Thoracic aorta (tissue), 2 donors: ENCODE data around the gene LRPPRC. TPM values are rescaled to one million over a fixed set of nuclear protein-coding genes. Genes with fewer than 3 reads are reported as not detected.
A peak's percentile ranks its signal among the peaks of the same experiment; 100 is the strongest.

ENCODE experiments used
- ATAC-seq: fragments of 150-250 bp; one replicate; pipeline ENCODE4 v1.8.0; 2017; ENCODE audit warnings: low read depth; ENCODE audit not compliant: insufficient number of reproducible peaks, low FRiP score
- DNase-seq: peaks from one replicate; pipeline ENCODE4 v3.0.0-alpha.2; 2020; ENCODE audit warnings: low spot score
- H3K27ac ChIP-seq, 2 donors: fragments of 200-600 bp; sonication (generic); 1 replicate in 1 of 2; 2 replicates in 1 of 2; pipeline ENCODE4 v1.5.1; 2016; ENCODE audit warnings: mild to moderate bottlenecking in 2 of 2, moderate library complexity in 2 of 2
- H3K27me3 ChIP-seq: fragments of 200-600 bp; sonication (generic); replicated peaks from 2 replicates; pipeline ENCODE4 v1.6.0; 2016; ENCODE audit warnings: mild to moderate bottlenecking; ENCODE audit not compliant: insufficient read depth
- H3K36me3 ChIP-seq: fragments of 200-600 bp; sonication (generic); one replicate; pipeline ENCODE4 v1.5.1; 2016
- H3K4me1 ChIP-seq, 2 donors: fragments of 200-600 bp; sonication (generic); 1 replicate in 1 of 2; 2 replicates in 1 of 2; pipeline versions ENCODE4 v1.5.1 to v1.6.0; 2016; ENCODE audit warnings: low read depth in 2 of 2, mild to moderate bottlenecking in 1 of 2; ENCODE audit not compliant: control insufficient read depth in 1 of 2
- H3K4me3 ChIP-seq: fragments of 200-600 bp; sonication (generic); 2 replicates; pipeline ENCODE4 v1.5.1; 2016; ENCODE audit warnings: mild to moderate bottlenecking
- H3K9me3 ChIP-seq: fragments of 200-600 bp; sonication (generic); 2 replicates; pipeline ENCODE4 v1.5.1; 2016
- total RNA-seq, 2 donors: library from RNA; depleted of rRNA; stranded (reverse); fragments of >200 nt; gene quantifications; one replicate each; pipeline versions ENCODE4 v1.1.0 to v1.2.3, GENCODE V29; 2016
- TF ChIP-seq, protein P1 (sequence below): fragments of 200-600 bp; sonication (generic); IDR thresholded peaks from one replicate; pipeline ENCODE4 v1.5.1; 2019; ENCODE audit warnings: antibody characterized with exemption

The LRPPRC gene
- total RNA-seq, 2 donors from 2014 or later = 37.0 to 55.4 TPM

DNA sequence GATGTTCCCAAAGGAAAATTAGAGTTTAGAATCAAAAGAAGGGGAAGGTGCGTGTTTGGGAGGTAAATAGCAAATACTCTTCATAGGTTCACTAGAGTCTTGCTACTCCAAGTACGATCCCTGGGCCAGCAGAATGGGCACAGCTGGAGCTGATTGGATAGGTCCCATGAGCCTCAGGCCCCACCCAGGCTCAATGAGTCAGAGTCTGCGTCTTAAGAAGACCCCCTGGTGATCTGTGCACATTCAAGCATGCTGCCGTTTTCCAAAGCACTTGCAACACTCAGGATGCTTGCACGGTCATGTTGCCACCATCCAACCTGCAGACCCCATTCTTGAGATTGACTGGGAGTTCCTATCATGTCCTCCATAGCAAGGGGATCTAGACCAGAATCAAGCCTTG, 116.5 kb downstream of the LRPPRC start:
- TF ChIP-seq, protein P1, sequence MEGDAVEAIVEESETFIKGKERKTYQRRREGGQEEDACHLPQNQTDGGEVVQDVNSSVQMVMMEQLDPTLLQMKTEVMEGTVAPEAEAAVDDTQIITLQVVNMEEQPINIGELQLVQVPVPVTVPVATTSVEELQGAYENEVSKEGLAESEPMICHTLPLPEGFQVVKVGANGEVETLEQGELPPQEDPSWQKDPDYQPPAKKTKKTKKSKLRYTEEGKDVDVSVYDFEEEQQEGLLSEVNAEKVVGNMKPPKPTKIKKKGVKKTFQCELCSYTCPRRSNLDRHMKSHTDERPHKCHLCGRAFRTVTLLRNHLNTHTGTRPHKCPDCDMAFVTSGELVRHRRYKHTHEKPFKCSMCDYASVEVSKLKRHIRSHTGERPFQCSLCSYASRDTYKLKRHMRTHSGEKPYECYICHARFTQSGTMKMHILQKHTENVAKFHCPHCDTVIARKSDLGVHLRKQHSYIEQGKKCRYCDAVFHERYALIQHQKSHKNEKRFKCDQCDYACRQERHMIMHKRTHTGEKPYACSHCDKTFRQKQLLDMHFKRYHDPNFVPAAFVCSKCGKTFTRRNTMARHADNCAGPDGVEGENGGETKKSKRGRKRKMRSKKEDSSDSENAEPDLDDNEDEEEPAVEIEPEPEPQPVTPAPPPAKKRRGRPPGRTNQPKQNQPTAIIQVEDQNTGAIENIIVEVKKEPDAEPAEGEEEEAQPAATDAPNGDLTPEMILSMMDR = no peak
- no peaks in the 10 kb centered on the region for H3K4me1 ChIP-seq
- no peak overlapping the region for H3K27ac ChIP-seq
- H3K27me3 ChIP-seq = no peaks in the 10 kb centered on the region
- ATAC-seq (no peak), DNase-seq (no peak)
- no peaks in the 10 kb centered on the region for H3K36me3 ChIP-seq
- no peaks in the 10 kb centered on the region for H3K9me3 ChIP-seq
- no peak overlapping the region for H3K4me3 ChIP-seq

DNA sequence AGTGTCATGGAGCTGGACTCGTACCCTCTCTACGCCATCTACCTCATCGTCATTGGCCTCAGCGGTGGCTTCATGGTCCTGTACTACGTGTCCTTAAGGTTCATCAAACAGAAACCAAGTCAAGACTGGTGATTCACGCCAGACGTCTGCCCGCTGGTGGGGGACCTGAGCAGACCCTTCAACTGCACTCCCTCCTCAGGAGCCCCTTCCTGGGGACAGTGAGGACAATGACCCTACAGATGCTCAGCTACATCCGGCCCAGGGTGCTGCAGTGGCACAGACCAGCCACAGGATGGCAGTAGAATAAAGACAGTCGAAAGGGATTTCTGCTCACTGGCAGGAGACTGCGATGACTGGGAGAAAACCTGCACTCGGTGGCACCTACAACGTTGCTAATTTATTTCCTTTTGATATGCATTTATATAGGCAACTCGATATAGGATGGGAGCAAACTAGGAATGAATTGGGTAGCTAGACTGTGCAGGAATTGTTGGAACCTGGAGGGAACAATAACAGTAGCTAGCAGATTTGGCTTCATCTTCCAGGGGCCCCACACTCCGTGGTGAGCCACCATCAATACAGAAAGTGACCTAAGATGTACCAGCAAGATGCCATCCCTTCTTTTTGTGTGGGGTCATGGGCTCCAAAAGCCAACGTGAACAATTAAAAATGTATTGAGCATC, 117.9 kb downstream of the LRPPRC start:
- TF ChIP-seq, protein P1 = peak; percentile 89
- DNase-seq (no peak), ATAC-seq (peak; percentile 62)
- no peaks in the 10 kb centered on the region for H3K36me3 ChIP-seq
- H3K4me3 ChIP-seq = no peak overlapping the region
- no peak overlapping the region for H3K27ac ChIP-seq
- H3K4me1 ChIP-seq = no peaks in the 10 kb centered on the region
- no peaks in the 10 kb centered on the region for H3K27me3 ChIP-seq
- H3K9me3 ChIP-seq = no peaks in the 10 kb centered on the region

DNA sequence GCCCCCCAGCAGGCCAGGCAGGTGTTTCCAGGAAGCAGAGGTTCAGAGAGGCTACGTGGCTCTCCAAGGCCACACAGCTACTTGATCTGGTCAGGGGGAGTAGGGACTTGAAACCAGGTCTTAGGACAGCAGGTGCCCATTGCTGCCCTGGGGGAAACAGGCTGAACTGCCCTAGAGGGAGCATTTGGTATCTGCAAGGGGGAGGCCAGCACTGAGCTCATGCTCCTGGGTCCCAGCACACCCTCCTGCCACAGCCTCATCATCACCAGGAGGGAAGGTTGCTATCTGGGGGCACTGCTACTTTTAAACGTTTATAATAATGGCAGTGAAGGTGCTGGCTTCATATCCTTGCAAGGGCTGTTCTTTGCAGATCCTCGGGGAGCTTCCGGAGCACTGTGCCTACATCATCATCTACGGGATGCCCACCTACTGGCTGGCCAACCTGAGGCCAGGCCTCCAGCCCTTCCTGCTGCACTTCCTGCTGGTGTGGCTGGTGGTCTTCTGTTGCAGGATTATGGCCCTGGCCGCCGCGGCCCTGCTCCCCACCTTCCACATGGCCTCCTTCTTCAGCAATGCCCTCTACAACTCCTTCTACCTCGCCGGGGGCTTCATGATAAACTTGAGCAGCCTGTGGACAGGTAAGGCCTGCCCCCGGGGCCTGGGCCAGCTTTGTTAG, 120.9 kb downstream of the LRPPRC start:
- no peaks in the 10 kb centered on the region for H3K27me3 ChIP-seq
- H3K9me3 ChIP-seq = no peaks in the 10 kb centered on the region
- H3K4me1 ChIP-seq = no peaks in the 10 kb centered on the region
- no peak overlapping the region for H3K27ac ChIP-seq
- no peaks in the 10 kb centered on the region for H3K36me3 ChIP-seq
- DNase-seq (no peak), ATAC-seq (no peak)
- no peak overlapping the region for H3K4me3 ChIP-seq
- TF ChIP-seq, protein P1 = no peak

DNA sequence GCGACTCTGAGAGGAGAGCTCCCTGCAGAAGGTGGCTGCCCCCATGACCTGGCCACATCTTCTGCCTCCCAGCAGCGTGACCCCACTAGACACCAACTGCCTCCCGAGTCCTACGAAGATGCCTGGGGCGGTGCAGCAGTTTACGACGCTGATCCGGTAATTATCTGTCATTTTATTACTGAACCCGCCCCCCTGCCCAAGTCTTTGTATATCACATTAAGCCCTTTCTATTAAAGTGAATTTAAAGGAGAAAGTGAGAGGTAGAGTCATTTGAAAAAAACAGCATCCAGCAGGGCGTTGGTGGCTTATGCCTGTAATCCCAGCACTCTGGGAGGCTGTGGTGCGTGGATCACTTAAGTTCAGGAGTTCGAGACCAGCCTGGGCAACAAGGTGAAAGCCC, 123.6 kb downstream of the LRPPRC start:
- DNase-seq (no peak), ATAC-seq (no peak)
- Histone ChIP-seq H3K27ac (no peak overlapping the region), H3K9me3 (no peaks in the 10 kb centered on the region), H3K27me3 (no peaks in the 10 kb centered on the region), H3K4me1 (no peaks in the 10 kb centered on the region), H3K4me3 (no peak overlapping the region), H3K36me3 (no peaks in the 10 kb centered on the region)
- TF ChIP-seq, protein P1 = no peak

GRCh38 chr2:43855292-43855691, 140.5 kb downstream of the LRPPRC start:
- no peaks in the 10 kb centered on the region for H3K27me3 ChIP-seq
- TF ChIP-seq, protein P1 = no peak
- peaks cover 0 to 10% of the 10 kb centered on the region in 2 donors for H3K4me1 ChIP-seq
- no peaks in the 10 kb centered on the region for H3K9me3 ChIP-seq
- ATAC-seq = no peak
- H3K27ac ChIP-seq = no peak overlapping the region
- no peaks in the 10 kb centered on the region for H3K36me3 ChIP-seq
- DNase-seq = no peak
- no peak overlapping the region for H3K4me3 ChIP-seq
